OCI-LY7 (cell line): ENCODE data around the gene PHACTR1.

Experiments used
- CTCF ChIP-seq: fragments of 200-600 bp; sonication (generic); conservative IDR thresholded peaks from 2 replicates; pipeline ENCODE4 v1.5.1; 2014; ENCODE audit warnings: mild to moderate bottlenecking, antibody characterized with exemption, low read length, moderate library complexity, mixed read lengths
- EZH2phosphoT487 ChIP-seq: fragments of 200-600 bp; sonication (generic); IDR thresholded peaks from 2 replicates; pipeline ENCODE4 v1.6.1; 2018; ENCODE audit warnings: low read depth, borderline replicate concordance, mild to moderate bottlenecking, mixed run types, antibody characterized with exemption, low read length, moderate library complexity, mixed read lengths

DNA sequence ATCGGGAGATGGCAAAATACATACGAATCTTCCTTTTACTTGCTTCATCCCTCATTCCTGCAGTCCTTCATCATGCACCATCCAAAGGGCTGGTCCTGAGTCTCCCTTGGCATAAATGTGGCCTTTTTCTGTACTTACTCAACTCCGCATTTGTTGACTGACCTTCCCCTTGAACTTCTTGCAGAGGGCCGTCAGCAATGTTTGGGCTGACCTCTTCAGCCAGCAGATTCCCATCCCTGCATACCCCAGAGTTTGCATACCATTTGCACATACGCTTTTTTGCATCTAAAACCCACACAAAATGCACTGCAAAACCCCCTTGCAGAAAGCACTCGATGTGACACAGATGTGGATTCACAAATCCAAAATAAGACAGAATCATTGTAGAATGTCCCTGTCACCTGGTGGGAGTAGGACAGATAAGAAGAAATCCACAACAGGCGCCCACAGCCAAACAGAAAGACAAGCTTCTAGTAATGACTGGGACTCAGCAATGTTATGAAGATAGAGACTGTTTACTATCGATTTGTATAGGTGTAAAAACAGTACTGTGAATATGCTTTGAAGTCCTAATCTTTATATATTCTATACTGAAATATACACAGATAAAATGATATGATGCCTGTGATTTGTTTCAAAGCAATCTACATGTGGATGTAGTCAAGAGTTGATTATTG, 566.0 kb downstream of the PHACTR1 start:
- no peak for TF ChIP-seq EZH2phosphoT487
- TF ChIP-seq CTCF: no peak
